Measurements from ENCODE around the gene SPTB.

SPTB gene

DNA sequence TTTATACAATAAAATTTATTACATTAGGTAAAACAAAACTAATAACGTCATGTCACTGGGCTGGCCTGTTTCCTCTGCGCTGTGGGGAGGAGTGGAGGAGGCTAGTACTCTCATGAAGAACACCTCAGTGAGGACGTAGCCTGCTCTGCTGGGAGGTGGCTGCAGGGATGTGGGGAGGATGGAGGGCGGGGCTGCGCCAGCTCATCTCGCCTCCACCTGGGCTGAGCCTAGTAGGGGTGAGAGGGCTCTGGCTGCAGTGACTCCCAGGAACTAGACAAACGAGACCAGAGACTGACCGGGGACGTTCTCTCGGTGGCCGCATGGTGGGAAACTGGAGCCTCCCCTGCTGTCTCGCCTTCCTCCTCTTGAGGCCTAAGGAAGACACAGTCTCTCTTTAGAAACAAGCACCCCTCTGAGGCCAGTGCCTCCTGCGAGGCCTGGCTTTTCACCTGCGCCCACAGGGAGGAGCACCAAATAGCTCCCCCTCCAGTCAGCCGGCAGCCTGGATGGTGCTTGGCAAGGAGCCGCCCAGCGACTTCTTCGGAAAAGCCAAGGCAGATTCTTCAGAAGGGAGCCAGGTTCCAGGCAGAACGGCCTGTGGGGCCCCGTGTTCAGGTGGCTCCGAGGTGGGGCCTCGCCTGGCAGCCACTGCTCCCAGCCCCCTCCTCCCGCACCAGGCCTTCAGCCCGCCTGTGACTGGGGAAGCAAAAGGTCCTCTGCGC lies 113.1 kb downstream of the SPTB start:
- no peak for DNase-seq (ENCODE audit: low read depth in 2 of 2)

DNA sequence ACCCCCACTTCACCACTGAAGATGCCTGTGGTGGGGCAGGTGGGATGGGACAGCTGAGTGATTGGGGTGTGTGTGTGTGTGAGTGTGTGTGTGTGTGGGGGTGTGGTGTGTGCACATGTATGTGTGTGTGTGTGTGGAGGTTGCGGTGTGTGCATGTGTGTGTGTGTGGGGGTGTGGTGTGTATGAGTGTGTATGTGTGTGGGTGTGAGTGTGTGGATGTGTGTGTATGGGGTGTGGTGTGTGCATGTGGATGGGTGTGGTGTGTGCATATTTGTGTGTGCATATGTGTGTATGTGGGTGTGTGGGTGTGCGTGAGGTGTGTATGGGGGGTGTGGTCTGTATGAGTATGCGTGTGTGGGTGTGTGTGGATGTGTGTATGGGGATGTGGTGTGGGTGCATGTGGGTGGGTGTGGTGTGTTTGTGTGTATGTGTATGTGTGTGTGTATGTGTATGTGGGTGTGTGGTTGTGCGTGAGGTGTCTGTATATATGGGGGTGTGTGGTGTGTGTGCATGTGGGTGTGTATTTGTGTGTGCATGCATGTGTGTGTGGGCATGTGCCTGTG lies 113.9 kb downstream of the SPTB start:
- DNase-seq (ENCODE audit: low read depth in 2 of 2), result no peak

DNA sequence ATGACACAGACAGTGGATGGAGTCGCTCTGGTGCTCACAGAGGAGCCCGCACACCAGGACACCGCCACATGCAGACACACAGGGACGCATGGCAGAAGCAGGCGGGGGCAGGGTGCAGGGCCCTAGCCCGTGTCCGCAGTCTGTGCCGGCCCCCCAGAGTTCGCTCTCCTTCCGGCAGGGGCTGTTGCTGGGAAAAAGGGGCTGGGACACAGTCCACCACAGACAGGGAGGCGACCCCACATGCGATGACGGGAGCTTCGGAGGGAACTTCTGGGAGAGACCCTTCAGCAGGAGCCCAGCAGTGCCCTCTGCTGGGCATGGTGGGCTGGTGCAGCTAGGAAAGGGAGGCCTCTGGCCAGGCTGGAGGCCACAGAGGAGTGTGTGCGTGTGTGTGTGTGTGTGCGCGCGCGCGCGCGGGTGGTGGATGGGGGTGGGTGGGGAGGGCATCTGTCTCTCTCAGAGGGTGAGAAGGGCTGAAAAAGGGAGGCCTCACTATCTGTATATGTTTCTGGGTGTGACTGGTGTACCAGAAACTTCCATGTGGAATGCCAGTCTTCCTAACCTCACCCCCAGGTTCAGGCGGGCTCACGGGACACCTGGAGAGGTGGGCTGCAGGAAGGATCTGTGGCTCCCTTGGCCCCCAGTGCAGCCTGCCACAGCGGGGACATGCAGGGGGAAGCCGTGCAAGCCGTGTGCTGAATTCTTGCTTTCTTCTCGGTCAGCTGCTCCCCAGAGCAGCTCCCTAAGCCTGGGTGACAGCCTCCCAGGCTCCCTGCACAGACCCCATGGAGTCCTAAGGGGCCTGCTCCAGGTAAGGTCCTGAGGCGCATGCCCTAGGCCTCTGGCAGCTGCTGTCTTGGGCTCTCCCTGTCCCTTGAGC lies 114.8 kb downstream of the SPTB start:
- DNase-seq (ENCODE audit: low read depth in 2 of 2), result peak; percentile 26 to 30

DNA sequence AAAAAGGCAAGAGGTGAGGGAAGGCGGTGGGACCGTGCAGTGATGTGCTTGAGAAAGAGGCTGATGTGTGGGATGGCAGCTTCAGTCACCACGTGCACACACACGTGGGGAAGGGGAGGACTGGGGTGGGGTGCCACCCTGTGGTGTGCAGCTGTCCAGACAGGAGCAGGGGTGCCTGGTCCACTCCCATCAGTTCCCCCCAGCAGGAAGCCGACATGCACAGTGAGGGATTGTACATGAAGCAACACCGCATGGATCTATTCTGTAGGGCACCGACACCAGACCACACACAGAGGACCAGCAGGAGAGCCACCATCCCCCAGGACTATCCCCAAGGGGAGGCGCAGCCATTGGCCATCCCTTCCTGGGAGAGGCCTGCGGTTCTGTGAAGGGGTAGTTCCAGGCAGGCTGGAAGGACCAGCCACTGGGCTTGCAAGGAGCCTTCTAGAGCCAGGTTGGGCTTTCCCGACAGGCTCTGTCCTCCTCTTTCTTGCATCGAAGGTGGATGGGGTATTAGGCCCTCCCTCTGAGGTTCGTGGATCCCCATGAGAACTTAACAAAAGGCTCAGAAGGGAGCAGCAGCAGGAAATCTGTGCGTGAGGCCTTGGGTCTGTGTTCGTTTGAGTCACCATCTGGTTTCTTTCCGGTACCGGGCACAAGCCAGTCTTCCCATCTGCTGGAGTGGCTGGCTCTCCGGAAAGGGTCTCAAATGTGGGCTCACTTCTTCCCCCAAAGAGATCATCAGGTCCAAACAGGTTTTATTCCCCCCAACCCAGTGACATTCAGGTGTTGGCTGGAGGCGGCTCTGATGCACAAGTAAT lies 115.7 kb downstream of the SPTB start:
- no peak for DNase-seq (ENCODE audit: low read depth in 2 of 2)

DNA sequence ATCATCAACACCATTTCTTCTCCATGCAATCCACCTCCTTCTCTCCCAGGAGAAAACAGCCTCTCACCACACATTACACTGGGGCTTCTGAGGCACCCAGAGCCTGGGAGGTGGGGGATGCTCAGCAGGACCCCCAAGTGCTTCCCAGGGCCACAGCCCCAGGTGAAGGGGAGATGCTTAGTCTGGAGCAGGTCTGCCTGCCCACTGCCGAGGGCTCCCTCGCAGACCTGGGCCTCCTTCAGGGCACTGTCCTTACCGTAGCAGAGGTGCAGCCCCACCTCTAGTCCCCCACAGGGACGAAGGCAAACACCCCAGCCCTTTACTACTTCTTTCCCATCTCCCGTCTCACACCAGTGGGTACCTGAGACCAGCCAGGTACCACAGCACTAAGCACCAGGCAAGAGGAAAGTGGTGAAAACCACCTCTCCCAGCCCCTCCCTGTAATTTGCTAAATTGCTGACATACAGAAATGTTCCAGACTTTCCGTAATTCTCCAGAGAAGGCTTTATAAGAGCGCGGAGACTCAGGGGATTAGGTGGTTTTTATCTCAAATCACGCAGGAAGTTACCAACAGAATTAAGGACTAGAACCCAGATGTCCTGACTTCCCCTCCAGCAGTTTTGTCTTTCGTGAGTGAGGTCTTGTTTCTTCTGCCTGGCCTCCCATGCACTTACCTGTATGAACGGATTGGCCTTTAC lies 116.5 kb downstream of the SPTB start:
- DNase-seq (ENCODE audit: low read depth in 2 of 2), result no peak

DNA sequence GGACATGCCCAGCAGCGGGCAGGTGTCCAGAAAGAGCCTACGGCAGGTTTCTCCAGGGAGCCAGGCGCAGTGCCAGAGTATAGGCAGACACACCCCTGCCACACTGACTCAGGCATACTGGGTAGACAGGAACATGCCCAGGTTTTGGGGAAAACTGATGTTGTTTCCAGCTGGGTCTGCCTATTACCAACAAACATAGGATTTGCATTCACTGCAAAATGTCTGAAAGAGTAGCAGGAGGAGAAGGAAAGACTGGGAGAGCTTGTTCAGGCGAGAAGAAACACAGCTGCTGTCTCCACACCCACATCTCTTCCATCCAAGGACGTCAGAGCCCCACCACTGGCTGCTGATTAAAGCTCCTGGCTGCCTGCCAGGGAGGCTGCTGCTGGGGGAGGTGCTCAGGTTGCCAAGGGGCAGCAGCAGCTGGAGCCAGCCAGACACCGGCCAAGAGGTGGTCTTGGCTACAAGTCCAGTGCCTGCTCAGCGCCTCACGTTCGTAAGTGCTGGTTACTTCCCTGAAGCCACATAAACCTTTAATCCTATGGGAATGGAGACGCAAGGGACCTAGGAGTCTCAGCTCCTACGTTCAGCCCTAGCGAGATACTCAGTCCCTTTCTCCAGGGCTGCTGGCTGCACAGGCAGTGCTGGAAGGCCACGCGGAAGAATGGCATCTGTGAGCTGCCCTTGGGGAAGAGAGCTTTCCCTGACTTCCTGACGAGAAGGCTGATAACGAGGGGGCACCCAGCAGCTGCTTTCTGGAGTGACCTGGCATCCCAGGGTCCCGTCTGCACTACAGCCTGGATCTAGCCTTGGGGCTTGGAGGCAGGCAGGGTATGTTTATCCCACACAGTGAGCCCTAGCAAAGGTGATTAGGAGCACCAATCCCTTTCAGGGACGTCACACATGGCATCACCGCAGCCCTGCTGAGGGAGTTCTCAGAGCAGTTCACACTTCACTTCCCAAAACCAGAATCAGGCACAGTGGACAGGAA lies 117.4 kb downstream of the SPTB start:
- peak in 1 of 2 donors; percentile 14 for DNase-seq (ENCODE audit: low read depth in 2 of 2)

DNA sequence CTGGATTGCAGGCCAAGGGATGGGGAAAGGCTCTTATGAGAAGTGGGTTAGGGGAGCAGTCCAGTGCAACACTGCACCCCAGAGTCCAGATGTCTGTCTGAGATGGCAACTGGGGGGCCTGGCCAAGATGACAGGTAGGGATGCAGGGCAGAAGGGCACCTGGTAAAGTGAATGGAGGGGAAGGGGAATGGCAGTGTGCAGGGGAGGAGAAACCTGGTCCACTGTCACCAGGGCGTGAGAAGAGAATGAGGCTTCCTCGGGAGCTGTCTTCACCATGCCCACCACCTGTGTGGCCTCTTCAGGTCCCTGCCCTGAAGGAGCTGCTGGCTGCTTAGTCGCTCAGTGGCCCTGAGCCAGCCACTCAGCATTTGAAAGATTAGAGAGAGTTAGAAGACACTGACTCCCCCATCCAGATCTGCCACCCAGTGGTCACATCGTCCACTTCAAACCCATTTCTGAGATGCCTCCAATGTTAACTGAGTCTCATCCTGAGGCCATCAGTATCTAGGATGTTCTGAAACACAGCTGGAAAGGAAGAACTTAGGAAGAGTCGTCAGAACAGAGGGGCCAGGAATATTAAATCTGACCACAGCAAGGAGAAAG lies 118.2 kb downstream of the SPTB start:
- DNase-seq (ENCODE audit: low read depth in 2 of 2), result no peak

DNA sequence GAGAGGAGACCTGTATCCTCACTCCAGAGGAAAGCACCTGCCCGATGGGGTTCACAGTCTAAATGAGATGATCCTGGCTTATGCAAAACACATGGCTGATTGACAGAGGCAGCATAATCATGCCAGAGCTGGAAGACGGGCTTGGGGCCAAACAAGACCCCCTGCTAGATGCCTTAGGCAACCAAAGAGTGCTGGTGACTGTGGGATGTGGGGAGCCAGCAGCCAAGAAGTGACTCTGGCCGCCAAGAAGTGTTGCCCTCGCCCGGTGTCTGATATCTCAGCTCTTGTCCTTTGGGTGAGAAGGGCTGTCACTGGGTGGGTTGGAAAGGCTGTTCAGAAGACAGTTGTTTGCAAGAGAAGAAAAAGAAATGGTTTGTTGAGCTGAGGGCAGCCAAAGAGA lies 118.8 kb downstream of the SPTB start:
- DNase-seq (ENCODE audit: low read depth in 2 of 2), result no peak

DNA sequence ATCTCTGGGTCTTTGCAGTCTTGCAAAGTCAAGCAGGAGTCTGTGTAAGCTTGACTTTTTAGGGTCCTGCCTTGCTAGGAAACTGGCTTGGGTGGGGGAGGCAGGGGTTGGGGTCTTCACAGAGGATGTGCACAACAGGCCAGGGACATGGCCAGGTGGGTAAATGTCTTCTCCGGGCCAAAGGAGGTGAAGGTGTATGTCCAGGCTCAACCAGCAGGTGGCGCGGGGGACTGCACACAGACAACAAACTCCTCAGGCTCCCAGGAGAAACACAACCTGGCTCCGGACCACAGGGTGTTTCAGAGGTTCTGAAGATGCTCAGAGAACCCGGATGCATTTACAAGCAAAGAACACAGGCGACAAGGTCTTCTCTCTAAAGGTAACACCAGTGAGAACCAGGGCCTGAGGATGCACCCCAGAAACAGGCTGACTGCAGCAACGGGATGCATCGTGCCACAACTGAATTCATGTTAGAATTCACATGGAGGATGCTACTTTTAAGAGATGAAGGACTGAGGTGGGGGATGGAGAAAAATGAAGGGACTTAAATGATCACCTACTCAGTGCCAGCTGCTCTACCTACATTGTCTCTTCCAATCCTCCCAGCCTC lies 119.5 kb downstream of the SPTB start:
- peak; percentile 15 to 17 for DNase-seq (ENCODE audit: low read depth in 2 of 2)

DNA sequence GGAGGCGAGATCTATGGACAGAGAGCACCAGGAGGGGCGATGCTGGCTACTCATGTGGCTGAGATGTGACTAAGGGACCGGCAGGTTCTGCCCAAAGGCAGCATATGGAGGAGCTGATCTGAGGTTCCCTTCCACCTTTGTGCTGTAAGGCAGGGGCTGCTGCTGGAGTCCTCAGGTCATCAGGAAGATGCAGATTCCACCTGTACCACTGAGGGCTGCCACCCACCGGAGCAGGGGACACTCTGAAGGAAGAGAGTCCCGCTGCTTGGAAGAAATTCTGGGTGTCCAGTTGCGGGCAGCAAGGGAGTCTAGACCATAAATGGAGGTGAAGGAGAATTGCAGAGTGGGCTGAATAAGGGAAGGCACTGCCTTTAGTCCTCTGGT lies 120.2 kb downstream of the SPTB start:
- no peak for DNase-seq (ENCODE audit: low read depth in 2 of 2)

DNA sequence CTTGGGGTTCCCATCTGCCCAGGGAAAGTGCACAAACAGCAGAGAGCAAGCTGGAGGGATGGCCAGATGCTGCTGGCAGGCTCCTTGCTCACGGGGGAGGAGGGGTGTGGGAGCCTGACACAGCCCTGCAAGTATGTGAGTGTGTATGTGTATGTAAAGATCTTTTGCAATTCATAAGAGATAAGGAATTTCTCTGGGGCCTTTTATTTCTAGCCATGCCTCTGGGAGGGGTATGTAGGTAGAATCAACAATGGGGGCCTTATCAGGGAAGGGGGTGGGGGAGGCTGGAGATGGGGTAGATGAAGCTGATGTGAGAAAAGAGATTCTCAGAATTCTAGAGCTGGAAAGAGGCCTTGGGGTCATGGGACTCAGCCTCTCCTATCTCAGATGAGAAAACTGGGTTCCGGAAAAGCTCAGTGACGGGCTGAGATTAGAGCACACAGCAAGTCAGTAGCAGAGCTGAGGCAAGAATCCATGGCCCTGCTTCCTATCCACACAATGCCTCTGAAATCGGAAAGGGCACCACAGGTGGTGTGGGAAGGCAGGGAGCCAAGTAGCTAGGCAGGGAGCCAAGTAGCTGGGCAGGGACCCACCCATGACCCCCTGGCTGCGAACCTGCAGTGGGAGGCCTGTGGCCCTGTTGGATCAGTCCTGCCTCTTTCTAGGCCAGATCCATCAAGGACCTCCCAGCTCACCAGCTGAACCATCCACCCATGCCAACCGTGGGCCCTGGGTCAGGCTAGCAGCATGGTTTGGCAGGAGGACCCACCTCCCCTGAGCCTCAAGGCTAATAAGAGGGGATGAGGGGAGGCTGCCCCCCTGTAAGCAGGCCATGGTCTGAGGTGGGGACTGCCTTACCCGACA lies 120.8 kb downstream of the SPTB start:
- no peak for DNase-seq (ENCODE audit: low read depth in 2 of 2)

DNA sequence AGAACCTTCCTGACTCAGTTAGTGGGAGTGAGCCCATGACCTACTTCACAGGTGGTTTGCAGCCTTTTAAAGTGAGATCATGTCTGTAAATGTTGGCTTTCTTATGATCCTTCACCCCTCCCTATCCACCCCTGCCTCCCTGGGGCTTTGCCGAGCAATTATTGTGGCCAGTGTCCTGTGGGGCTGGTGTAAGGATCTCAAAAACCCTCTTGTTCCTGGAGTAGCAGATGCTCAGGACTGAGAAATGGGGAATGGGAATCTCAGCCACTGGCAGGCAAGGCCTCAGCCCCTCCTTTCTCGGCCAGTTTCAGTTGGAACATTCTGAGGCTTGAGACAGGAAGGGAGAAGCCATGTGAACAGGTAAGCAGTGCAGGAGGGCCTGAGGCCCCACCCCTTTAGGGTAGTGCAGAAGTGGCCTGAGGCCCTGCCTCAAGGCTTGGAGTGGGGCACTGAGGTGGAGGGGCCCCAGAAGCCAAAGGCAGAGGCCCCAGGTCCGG lies 121.6 kb downstream of the SPTB start:
- no peak for DNase-seq (ENCODE audit: low read depth in 2 of 2)

DNA sequence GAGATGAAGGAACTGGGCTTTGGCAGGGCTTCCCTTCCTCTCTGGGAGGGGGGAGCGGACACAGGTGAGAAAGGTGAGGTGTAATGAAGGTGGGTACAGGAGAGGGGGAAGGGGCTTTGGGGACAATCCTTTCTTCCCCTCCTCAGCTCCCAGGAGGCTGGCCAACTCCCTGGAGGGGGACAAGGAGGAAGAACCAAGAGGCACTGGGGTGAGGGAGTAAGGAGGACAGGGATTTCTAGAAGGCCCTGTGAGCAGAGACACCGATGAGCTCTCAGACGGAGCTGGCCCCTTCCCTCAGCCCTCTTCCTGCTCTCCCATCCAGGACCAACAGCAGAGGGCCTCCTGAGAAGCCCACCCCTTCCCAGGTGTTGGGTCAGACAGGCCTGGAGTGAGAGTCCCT lies 122.1 kb downstream of the SPTB start:
- no peak for DNase-seq (ENCODE audit: low read depth in 2 of 2)

DNA sequence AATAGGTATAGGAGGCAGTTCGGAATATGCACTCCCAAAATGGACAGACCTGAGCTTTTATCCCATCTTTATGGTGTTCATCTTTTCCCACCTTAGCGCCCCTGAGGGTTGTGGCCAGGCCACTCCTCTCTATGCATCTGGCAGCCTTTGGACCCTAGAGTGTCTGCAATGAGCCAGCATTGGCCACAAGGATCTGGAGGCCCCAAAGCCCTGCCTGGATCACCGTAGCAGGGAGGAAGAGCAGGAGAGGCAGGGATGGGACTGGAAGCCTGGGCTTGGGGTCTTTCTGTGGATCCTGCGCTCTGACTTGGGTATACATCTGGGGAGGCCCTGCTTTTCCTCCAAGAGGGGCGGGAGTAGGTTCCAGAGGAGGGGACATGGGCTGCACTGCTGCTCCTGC lies 123.0 kb downstream of the SPTB start:
- DNase-seq (ENCODE audit: low read depth in 2 of 2), result no peak

DNA sequence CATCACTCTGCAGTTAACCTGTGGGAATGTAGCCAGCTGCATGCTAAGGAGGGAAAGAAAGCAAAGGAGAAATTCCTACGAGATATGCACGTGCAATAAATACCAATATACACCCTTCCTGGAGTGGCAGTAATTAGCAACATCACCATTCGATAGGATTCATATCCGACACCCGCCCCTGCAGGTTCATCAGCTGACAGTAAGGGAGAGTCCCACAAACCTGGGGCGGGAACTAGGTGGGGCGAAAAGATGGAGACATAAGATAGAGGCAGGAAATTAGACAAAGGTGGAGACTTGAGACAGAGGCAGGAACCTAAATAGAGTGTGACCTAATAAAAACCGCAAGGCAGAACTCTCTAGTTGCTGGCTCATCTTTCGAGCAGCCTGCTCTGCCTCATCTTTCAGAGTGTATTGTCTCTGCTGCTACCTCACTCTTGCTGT lies 123.9 kb downstream of the SPTB start:
- peak in 1 of 2 donors; percentile 34 for DNase-seq (ENCODE audit: low read depth in 2 of 2)

DNA sequence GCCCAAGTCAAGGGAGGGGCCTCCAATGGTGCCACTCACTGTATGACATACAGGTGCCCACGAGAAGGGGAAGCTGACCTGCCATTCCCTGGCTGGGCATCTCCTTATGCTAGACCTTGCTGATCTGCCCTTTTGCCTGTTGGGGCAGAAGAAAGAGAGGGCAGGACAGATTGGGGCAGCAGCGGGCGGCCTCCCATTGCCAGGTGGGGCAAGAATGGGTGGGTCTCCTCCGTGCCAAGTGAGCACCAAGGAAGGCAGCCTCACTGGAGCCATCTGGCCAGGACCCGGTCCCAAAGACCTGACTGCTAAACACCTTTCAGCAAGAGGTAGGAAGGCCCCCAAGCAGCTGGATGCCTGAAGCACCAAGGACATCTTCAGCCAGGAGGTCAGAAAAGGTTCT lies 125.0 kb downstream of the SPTB start:
- no peak for DNase-seq (ENCODE audit: low read depth in 2 of 2)

DNA sequence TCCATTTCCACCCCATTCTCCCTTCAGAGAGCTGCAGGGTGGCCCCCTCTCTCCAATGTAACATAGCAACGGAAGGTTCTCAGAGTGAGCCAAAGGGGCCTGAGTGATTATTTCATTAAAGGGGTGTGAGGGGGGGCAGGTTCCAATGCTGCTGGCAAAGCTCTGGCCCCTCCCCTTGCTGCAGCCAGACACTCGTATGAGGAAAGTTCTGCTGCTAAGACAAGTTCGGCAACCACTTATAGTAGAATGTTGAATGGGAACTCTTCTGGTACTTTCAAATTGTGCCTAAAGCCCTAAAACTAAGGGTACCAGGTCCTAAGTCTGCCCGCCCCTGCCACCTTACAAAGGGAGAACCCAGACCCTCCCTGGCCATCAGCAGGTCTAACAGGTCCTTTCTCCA lies 125.7 kb downstream of the SPTB start:
- DNase-seq (ENCODE audit: low read depth in 2 of 2), result no peak

DNA sequence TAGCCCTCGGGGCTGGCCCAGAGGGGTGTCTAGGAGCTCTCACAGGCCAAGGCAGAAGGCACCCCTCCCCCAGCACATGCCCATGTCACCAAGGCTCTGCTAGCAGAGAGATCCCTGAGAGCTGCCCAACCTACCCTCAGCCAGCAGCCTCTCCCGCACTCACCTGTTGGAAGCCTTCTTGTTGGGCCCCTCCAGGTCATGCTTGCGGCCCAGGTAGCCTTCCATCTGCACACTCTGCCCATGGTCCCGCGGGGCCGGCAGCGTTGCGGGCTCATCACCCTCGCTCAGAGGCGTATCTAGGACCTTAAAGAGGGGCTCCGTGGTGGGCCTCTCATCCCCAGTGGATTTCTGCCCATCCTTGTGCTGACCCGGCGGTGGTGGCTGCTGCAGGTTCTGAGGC lies 126.3 kb downstream of the SPTB start:
- DNase-seq (ENCODE audit: low read depth in 2 of 2), result no peak
